ENCODE measurements around the gene ACKR2.
"Not testable (repeated sequence)": the region's sequence is repeated elsewhere in the genome, so short reads cannot be mapped to it uniquely, and the experiment has no call there.

ACKR2 gene

DNA sequence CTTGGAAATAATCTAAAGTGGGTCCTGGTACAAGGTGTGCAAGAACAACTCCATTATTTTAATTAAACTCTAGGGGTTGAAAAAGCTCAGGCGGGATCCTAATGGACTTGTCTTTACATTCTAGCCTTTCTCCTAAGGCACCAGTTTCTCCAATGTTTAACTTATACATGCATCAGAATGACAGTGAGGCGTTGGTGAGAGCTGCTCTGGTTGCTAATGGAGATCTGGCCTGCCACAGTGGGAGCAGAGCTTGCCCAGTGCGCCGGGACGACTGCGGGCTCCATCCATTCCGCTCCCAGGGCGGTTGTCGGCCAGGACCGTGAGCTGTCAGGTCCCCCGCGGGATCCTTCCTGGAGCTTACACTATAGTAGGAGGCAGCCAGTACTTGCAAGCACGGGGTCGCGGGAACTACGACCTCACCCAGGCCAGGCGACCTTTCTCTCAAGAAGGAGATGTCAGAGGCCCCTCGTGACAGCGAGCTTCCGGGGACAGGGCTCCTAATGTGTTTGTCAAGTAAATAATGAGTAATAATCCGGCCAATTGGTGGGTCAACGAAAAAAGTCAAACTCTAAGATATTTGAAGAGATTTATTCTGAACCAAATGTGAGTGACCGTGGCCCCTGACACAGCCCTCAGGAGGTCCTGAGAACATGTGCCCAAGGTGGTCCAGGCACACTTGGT is 4.0 kb upstream of the ACKR2 start:
- DNase-seq (ENCODE audit: insufficient read length, low spot score) (no peak), FAIRE-seq (no peak)
- no peak for TF ChIP-seq POLR2A (IDR thresholded peaks at IDR 0.05; ENCODE audit: low read depth, low read length)

DNA sequence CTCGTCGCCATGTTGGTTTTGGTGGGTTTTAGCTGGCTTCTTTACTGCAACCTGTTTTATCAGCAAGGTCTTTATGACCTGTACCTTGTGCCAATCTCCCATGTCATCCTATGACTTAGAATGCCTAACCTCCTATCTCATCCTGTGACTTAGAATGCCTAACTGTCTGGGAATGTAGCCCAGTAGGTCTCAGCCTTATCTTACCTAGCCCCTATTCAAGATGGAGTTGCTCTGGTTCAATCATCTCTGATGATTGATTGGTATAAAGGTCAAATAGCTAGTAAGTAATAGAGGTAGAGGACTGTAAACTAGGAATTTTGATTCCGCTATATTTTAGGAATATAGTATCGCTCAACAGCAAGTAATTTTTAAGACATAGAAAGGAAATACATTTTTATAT is 1.3 kb upstream of the ACKR2 start:
- no peak for TF ChIP-seq POLR2A (IDR thresholded peaks at IDR 0.05; ENCODE audit: low read depth, low read length)
- FAIRE-seq (no peak), DNase-seq (ENCODE audit: insufficient read length, low spot score) (no peak)

GRCh38 chr3:42810706-42811105 is 1.5 kb downstream of the ACKR2 start:
- not testable (repeated sequence) for DNase-seq (ENCODE audit: insufficient read length, low spot score); FAIRE-seq

- not testable (repeated sequence) for DNase-seq (ENCODE audit: insufficient read length, low spot score); FAIRE-seq
Measured at GRCh38 chr3:42811118-42811883, 2.1 kb downstream of the ACKR2 start.

DNA sequence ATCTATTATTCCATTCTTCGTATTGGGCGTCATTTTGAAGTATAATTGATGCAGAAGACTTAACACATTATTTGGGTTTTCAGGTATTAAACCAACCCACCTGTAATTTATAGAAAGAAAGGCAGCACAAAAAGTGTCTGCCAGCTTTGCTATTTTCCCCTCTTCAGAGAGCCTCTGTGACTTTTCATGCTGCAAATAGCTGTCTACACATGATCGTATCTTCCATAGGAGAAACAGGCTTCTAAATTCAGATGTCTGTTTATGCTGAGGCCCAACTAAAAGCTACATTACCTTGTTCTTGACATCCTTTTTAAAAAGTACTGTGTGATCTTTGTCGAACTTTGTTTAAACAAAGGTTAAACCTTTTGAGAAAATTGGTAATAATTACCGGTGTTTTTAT is 5.0 kb downstream of the ACKR2 start:
- FAIRE-seq (no peak), DNase-seq (ENCODE audit: insufficient read length, low spot score) (no peak)
- TF ChIP-seq POLR2A (IDR thresholded peaks at IDR 0.05; ENCODE audit: low read depth, low read length): no peak

GRCh38 chr3:42814914-42815507 is 5.8 kb downstream of the ACKR2 start:
- no peak for DNase-seq (ENCODE audit: insufficient read length, low spot score)
- TF ChIP-seq POLR2A (IDR thresholded peaks at IDR 0.05; ENCODE audit: low read depth, low read length): no peak
- no peak for FAIRE-seq

- no peak for TF ChIP-seq POLR2A (IDR thresholded peaks at IDR 0.05; ENCODE audit: low read depth, low read length)
- DNase-seq (ENCODE audit: insufficient read length, low spot score) (no peak), FAIRE-seq (no peak)
Measured at GRCh38 chr3:42815826-42816225, 6.6 kb downstream of the ACKR2 start.

- TF ChIP-seq POLR2A (IDR thresholded peaks at IDR 0.05; ENCODE audit: low read depth, low read length): no peak
- no peak for FAIRE-seq
- DNase-seq (ENCODE audit: insufficient read length, low spot score): no peak
Measured at GRCh38 chr3:42819351-42819965, 10.2 kb downstream of the ACKR2 start.

- TF ChIP-seq POLR2A (IDR thresholded peaks at IDR 0.05; ENCODE audit: low read depth, low read length): no peak
- DNase-seq (ENCODE audit: insufficient read length, low spot score) (no peak), FAIRE-seq (no peak)
Measured at GRCh38 chr3:42820746-42821051, 11.5 kb downstream of the ACKR2 start.

DNA sequence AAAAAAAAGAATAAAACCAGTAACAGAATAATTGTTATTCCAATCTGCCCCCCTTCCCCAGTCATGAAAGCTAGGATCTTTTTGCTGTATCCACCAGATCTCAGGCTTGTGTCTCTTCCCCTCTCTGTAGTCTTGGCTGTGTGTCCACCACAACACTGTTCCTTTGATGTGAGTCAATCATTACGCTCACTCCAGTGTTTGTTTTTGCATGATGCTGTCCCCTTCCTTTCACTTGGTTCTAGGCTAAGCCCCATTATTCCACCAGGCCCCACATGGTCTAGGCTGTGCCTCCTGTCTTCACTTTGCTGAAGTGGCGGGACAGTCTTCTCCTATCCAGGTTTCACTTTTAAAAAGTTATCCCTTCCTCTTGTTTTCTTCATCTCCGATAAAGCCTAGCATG is 13.6 kb downstream of the ACKR2 start:
- no peak for TF ChIP-seq POLR2A (IDR thresholded peaks at IDR 0.05; ENCODE audit: low read depth, low read length)

DNA sequence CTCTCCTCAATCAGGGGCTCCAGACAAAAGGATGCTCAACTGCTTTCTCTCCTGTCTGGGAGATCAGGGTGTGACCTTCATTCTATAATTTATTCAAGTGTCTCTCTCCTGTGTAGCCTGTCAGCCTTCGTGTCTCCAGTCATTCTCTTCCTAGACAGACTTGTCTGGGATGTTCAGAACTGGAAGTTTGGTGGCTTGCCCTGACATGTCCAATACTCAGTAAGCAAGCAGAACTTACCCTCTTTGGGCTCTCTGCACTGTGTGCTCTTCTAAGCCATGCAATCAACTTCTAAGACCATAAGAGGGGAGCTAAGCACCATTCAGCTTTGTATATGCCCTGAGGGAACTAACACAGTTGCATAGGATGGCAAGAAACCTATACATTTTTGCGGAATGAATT is 14.1 kb downstream of the ACKR2 start:
- DNase-seq (ENCODE audit: insufficient read length, low spot score) (no peak), FAIRE-seq (no peak)

More for the DNA sequence above, 13.6 kb downstream of the ACKR2 start:
- no peak for DNase-seq (ENCODE audit: insufficient read length, low spot score)
- no peak for FAIRE-seq

DNA sequence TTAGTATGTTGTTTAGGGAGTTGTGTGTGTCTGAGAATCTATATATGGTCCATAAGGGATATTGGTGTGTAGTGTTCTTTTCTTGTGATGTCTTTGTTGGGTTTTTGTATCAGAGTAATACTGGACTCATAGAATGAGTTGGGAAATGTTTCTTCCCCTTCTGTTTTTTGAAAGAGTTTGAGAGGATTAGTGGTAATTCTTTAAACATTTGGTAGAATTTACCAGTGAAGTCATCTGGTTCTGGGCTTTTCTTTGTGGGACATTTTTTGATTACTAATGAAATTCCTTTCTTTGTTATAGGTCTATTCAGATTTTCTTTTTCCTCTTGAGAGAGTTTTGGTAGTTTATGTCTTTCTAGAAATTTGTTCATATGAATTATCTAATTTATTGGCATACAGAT is 16.9 kb downstream of the ACKR2 start:
- no peak for DNase-seq (ENCODE audit: insufficient read length, low spot score)
- no peak for FAIRE-seq
- no peak for TF ChIP-seq POLR2A (IDR thresholded peaks at IDR 0.05; ENCODE audit: low read depth, low read length)

More for the DNA sequence above, 14.1 kb downstream of the ACKR2 start:
- TF ChIP-seq POLR2A (IDR thresholded peaks at IDR 0.05; ENCODE audit: low read depth, low read length): no peak

DNA sequence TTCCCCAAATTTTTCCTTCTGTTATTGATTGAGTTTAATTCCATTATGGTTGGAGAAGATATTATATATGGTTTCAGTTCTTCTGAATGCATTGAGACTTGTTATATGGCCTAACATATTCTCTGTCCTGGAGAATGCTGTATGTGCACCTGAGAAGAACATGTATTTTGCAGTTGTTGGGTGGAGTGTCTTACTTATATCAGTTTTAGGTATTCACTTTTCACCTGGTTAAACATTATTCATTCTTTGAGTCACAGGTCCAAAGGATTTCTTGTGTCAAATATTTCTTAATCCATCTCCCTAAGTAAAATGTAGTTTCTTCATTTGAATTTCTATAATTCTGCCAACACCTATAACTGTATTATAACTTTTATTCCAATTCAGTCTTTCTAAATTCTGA is 17.8 kb downstream of the ACKR2 start:
- no peak for TF ChIP-seq POLR2A (IDR thresholded peaks at IDR 0.05; ENCODE audit: low read depth, low read length)
- FAIRE-seq (no peak), DNase-seq (ENCODE audit: insufficient read length, low spot score) (no peak)

- FAIRE-seq (no peak), DNase-seq (ENCODE audit: insufficient read length, low spot score) (no peak)
- no peak for TF ChIP-seq POLR2A (IDR thresholded peaks at IDR 0.05; ENCODE audit: low read depth, low read length)
Measured at GRCh38 chr3:42827654-42828053, 18.4 kb downstream of the ACKR2 start.
